Activated T-helper 1 cell treated with anti-CD3 and anti-CD28 coated beads, Interleukin-12 subunit alpha, Interleukin-12 subunit beta, Interleukin-2, Interleukin-4 antibody, amounts not matched to agents 30 ng/mL and 10 ng/mL and 1 ng/mL, durations not matched to agents 14 hours and 24 hours and 36 hours (primary cell): ENCODE measurements around the gene TARP.
"Not testable (repeated sequence)": the region's sequence is repeated elsewhere in the genome, so short reads cannot be mapped to it uniquely, and the experiment has no call there.

Experiments used
- DNase-seq: peaks from one replicate; pipeline ENCODE4 v3.0.0; 2021; ENCODE audit warnings: low spot score
- H3K27ac Mint-ChIP-seq: one replicate; pipeline ENCODE4 v1.8.0; 2021; ENCODE audit warnings: mild to moderate bottlenecking, mixed read lengths
- H3K27me3 Mint-ChIP-seq: one replicate; pipeline ENCODE4 v1.8.0; 2022; ENCODE audit warnings: mild to moderate bottlenecking, moderate library complexity, mixed read lengths; ENCODE audit not compliant: insufficient read depth
- H3K36me3 Mint-ChIP-seq: one replicate; pipeline ENCODE4 v1.8.0; 2021; ENCODE audit warnings: low read depth, mixed read lengths
- H3K4me1 Mint-ChIP-seq: one replicate; pipeline ENCODE4 v1.8.0; 2021; ENCODE audit warnings: low read depth, mixed read lengths
- H3K4me3 Mint-ChIP-seq: one replicate; pipeline ENCODE4 v1.8.0; 2021; ENCODE audit warnings: mild to moderate bottlenecking, moderate library complexity, mixed read lengths
- H3K9me3 Mint-ChIP-seq: one replicate; pipeline ENCODE4 v1.8.0; 2021; ENCODE audit warnings: mixed read lengths
- intact Hi-C: fragments of 100-400 bp; cut with micrococcal nuclease; formaldehyde crosslinking; loops from one replicate; pipeline ENCODE4 v1.15.1; 2024

The TARP gene

GRCh38 chr7:38291650-38292049, 18.2 kb upstream of the TARP start:
- no peak overlapping the region for H3K27ac Mint-ChIP-seq
- no peak overlapping the region for H3K4me3 Mint-ChIP-seq
- H3K27me3 Mint-ChIP-seq: no peaks in the 10 kb centered on the region
- DNase-seq: no peak
- intact Hi-C loops: no loop called here
- H3K36me3 Mint-ChIP-seq: no peaks in the 10 kb centered on the region
- H3K4me1 Mint-ChIP-seq: no peaks in the 10 kb centered on the region
- no peaks in the 10 kb centered on the region for H3K9me3 Mint-ChIP-seq

GRCh38 chr7:38291117-38291647, 17.7 kb upstream of the TARP start:
- no peaks in the 10 kb centered on the region for H3K9me3 Mint-ChIP-seq

GRCh38 chr7:38284553-38284952, 11.1 kb upstream of the TARP start:
- no peaks in the 10 kb centered on the region for H3K27me3 Mint-ChIP-seq
- no peaks in the 10 kb centered on the region for H3K4me1 Mint-ChIP-seq
- DNase-seq: no peak
- H3K27ac Mint-ChIP-seq: no peak overlapping the region
- intact Hi-C loops: no loop called here
- no peaks in the 10 kb centered on the region for H3K9me3 Mint-ChIP-seq
- no peaks in the 10 kb centered on the region for H3K36me3 Mint-ChIP-seq
- no peak overlapping the region for H3K4me3 Mint-ChIP-seq

More at GRCh38 chr7:38291117-38291647, 17.7 kb upstream of the TARP start:
- Mint-ChIP-seq H3K27me3 (no peaks in the 10 kb centered on the region), H3K4me1 (no peaks in the 10 kb centered on the region), H3K27ac (no peak overlapping the region), H3K36me3 (no peaks in the 10 kb centered on the region), H3K4me3 (no peak overlapping the region)
- no peak for DNase-seq
- intact Hi-C loops: no loop called here

GRCh38 chr7:38283809-38284208, 10.4 kb upstream of the TARP start:
- no peaks in the 10 kb centered on the region for H3K9me3 Mint-ChIP-seq
- no peaks in the 10 kb centered on the region for H3K27me3 Mint-ChIP-seq
- no peak overlapping the region for H3K27ac Mint-ChIP-seq
- DNase-seq: no peak
- intact Hi-C loops: no loop called here
- no peak overlapping the region for H3K4me3 Mint-ChIP-seq
- H3K36me3 Mint-ChIP-seq: no peaks in the 10 kb centered on the region
- H3K4me1 Mint-ChIP-seq: no peaks in the 10 kb centered on the region

- no peaks in the 10 kb centered on the region for H3K36me3 Mint-ChIP-seq
- no peak overlapping the region for H3K4me3 Mint-ChIP-seq
- no peaks in the 10 kb centered on the region for H3K4me1 Mint-ChIP-seq
Measured at GRCh38 chr7:38283107-38283506, 9.7 kb upstream of the TARP start.

GRCh38 chr7:38282081-38282480, 8.6 kb upstream of the TARP start:
- no peak overlapping the region for H3K27ac Mint-ChIP-seq
- no peaks in the 10 kb centered on the region for H3K36me3 Mint-ChIP-seq
- H3K9me3 Mint-ChIP-seq: no peaks in the 10 kb centered on the region
- no peak for DNase-seq
- H3K4me3 Mint-ChIP-seq: no peak overlapping the region
- no peaks in the 10 kb centered on the region for H3K4me1 Mint-ChIP-seq
- no peaks in the 10 kb centered on the region for H3K27me3 Mint-ChIP-seq
- intact Hi-C loops: no loop called here

More at GRCh38 chr7:38283107-38283506, 9.7 kb upstream of the TARP start:
- Mint-ChIP-seq H3K9me3 (no peaks in the 10 kb centered on the region), H3K27ac (no peak overlapping the region), H3K27me3 (no peaks in the 10 kb centered on the region)
- intact Hi-C loops: no loop called here
- no peak for DNase-seq

- Mint-ChIP-seq H3K4me3 (no peak overlapping the region), H3K4me1 (no peaks in the 10 kb centered on the region), H3K9me3 (no peaks in the 10 kb centered on the region), H3K27ac (no peak overlapping the region), H3K36me3 (no peaks in the 10 kb centered on the region), H3K27me3 (no peaks in the 10 kb centered on the region)
- intact Hi-C loops: no loop called here
- DNase-seq: no peak
Measured at GRCh38 chr7:38281266-38281665, 7.8 kb upstream of the TARP start.

GRCh38 chr7:38280707-38281106, 7.3 kb upstream of the TARP start:
- no peaks in the 10 kb centered on the region for H3K27me3 Mint-ChIP-seq
- H3K4me3 Mint-ChIP-seq: no peak overlapping the region
- no peak overlapping the region for H3K27ac Mint-ChIP-seq

GRCh38 chr7:38280000-38280399, 6.6 kb upstream of the TARP start:
- Mint-ChIP-seq H3K4me1 (no peaks in the 10 kb centered on the region), H3K36me3 (no peaks in the 10 kb centered on the region), H3K4me3 (no peak overlapping the region), H3K9me3 (no peaks in the 10 kb centered on the region), H3K27me3 (no peaks in the 10 kb centered on the region), H3K27ac (no peak overlapping the region)
- DNase-seq: no peak
- intact Hi-C loops: no loop called here

More at GRCh38 chr7:38280707-38281106, 7.3 kb upstream of the TARP start:
- no peak for DNase-seq
- H3K9me3 Mint-ChIP-seq: no peaks in the 10 kb centered on the region
- no peaks in the 10 kb centered on the region for H3K4me1 Mint-ChIP-seq
- no peaks in the 10 kb centered on the region for H3K36me3 Mint-ChIP-seq
- intact Hi-C loops: no loop called here

GRCh38 chr7:38276096-38276877, 2.9 kb upstream of the TARP start:
- H3K9me3 Mint-ChIP-seq: no peaks in the 10 kb centered on the region
- H3K27ac Mint-ChIP-seq: peak overlapping the region; percentile 23
- H3K27me3 Mint-ChIP-seq: no peaks in the 10 kb centered on the region
- H3K4me1 Mint-ChIP-seq: no peaks in the 10 kb centered on the region
- intact Hi-C loops: no loop called here
- DNase-seq: no peak
- H3K4me3 Mint-ChIP-seq: peak overlapping the region; percentile 51
- H3K36me3 Mint-ChIP-seq: no peaks in the 10 kb centered on the region

- Mint-ChIP-seq H3K9me3 (no peaks in the 10 kb centered on the region), H3K27ac (no peak overlapping the region)
- intact Hi-C loops: loop anchor here (2.0 to 5.0 kb wide), 2 partner anchors 26 to 37 kb away; no protein-coding TSS in a partner anchor
Measured at GRCh38 chr7:38274927-38275620, 1.6 kb upstream of the TARP start.

GRCh38 chr7:38274486-38274885, 1.1 kb upstream of the TARP start:
- no peaks in the 10 kb centered on the region for H3K36me3 Mint-ChIP-seq
- H3K4me3 Mint-ChIP-seq: no peak overlapping the region
- H3K27ac Mint-ChIP-seq: no peak overlapping the region
- no peaks in the 10 kb centered on the region for H3K27me3 Mint-ChIP-seq
- no peak for DNase-seq
- intact Hi-C loops: loop anchor here (2.0 to 5.0 kb wide), 2 partner anchors 26 to 38 kb away; no protein-coding TSS in a partner anchor
- H3K4me1 Mint-ChIP-seq: no peaks in the 10 kb centered on the region
- no peaks in the 10 kb centered on the region for H3K9me3 Mint-ChIP-seq

More at GRCh38 chr7:38274927-38275620, 1.6 kb upstream of the TARP start:
- peak overlapping the region; percentile 7 for H3K4me3 Mint-ChIP-seq
- no peaks in the 10 kb centered on the region for H3K27me3 Mint-ChIP-seq
- DNase-seq: no peak
- no peaks in the 10 kb centered on the region for H3K4me1 Mint-ChIP-seq
- no peaks in the 10 kb centered on the region for H3K36me3 Mint-ChIP-seq

GRCh38 chr7:38270405-38270804, 3.0 kb downstream of the TARP start:
- H3K27me3 Mint-ChIP-seq, H3K9me3 Mint-ChIP-seq, DNase-seq, H3K4me1 Mint-ChIP-seq, H3K36me3 Mint-ChIP-seq, H3K27ac Mint-ChIP-seq, H3K4me3 Mint-ChIP-seq: not testable (repeated sequence)
- intact Hi-C loops: loop anchor here (5.0 kb wide), 1 partner anchor 42 kb away; no protein-coding TSS in a partner anchor
